ENCODE data around the gene DNAJA2.

The DNAJA2 gene

DNA sequence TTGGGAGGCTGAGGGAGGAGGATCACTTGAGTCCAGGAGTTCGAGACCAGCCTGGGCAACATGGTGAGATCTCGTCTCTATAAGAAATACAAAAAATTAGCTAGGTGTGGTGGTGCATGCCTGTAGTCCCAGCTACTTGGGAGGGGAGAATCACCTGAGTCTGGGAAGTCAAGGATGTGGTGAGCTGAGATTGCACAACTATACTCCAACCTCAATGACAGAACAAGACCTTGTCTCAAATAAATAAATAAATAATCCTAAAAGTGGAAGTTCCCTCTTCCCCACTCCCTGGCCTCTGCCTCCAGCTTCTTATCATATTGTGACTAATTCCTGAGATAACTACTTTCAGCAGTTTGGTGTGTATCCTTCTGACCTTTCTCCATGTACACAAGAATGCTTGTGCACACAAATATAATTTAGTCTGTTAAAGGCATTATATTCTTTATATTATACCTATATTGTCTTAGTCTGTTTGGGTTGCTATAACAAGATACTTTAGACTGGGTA, 23.5 kb upstream of the DNAJA2 start:
- no peaks in the 10 kb centered on the region for H3K27me3 Mint-ChIP-seq
- DNase-seq = no peak
- no peaks in the 10 kb centered on the region for H3K36me3 Mint-ChIP-seq (ENCODE audit: insufficient read depth)
- H3K9me3 Mint-ChIP-seq = no peaks in the 10 kb centered on the region
- no peak overlapping the region for H3K27ac Mint-ChIP-seq
- H3K4me1 Mint-ChIP-seq (ENCODE audit: low read depth in 2 of 2) = no peaks in the 10 kb centered on the region
- no peak for ATAC-seq (replicated peaks)
- H3K4me3 Mint-ChIP-seq = no peak overlapping the region

DNA sequence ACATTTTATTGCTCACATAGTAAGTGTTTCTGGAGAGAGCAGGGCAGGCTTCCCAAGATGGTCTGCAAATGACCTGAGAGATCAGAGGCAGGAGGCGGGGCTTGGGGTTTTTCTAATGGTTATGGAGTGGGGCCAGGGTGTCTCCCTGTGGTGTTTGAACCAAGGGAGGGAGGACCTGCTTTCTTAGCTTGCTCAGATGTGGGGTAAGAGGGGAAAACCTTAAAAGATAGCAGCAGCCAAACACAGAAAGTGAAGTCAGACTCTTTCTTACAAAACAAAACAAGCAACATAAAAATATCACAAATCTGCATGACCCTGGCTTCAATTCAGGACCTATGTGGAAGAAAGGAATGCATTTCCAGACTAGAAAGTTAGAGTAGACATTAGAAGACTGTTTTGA, 22.9 kb upstream of the DNAJA2 start:
- H3K4me1 Mint-ChIP-seq (ENCODE audit: low read depth in 2 of 2) = no peaks in the 10 kb centered on the region
- no peaks in the 10 kb centered on the region for H3K36me3 Mint-ChIP-seq (ENCODE audit: insufficient read depth)
- DNase-seq = no peak
- no peak overlapping the region for H3K27ac Mint-ChIP-seq
- no peaks in the 10 kb centered on the region for H3K27me3 Mint-ChIP-seq
- no peak overlapping the region for H3K4me3 Mint-ChIP-seq
- H3K9me3 Mint-ChIP-seq = no peaks in the 10 kb centered on the region
- no peak for ATAC-seq (replicated peaks)

DNA sequence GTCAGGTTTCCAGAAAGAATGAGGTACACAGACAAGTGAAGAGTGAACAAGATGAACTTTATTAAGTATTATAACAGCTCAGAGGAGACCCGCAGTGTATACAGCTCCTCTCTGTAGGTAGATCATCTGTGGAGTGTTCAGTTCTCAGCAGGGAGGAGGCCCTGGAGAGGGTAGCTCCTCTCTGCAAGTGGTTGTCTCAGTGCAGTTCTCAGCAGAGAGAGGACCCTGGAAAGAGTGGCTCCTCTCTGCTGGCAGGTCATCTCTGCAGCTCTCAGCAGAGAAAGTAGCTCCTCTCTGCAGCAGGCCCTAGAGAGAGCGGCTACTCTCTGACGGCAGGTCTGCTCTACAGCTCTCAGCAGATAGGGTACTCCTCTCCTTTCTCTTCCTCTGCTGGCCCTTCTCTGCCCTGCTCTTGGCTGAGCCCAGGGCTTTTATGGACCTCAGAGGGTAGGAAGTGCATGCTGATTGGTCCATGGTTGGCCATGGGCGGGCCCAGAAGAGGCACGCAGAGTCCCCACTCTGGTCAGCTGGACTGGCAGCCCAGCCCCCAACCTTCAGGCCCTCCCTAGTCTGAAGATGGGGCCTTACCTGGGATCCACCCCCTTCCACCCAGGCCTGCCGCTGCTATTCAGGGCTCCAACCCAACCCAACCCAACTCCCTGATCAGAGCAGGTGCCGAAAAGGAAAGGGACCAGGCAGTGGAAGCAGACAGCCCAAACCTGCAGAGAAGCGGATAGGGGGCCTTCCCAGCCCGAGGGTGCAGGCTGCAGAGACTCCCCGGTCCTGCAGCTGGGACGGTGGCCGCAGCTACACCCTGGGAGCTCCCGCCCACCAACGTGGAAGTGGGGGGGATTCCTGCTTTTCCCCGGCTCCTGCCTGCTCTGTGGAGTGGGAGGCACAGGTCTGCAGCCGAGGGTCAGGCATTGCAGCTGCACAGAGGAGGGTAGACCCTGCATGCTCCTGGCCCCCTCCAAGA, 18.5 kb upstream of the DNAJA2 start:
- Mint-ChIP-seq H3K27ac (no peak overlapping the region), H3K4me3 (no peak overlapping the region), H3K4me1 (ENCODE audit: low read depth in 2 of 2) (no peaks in the 10 kb centered on the region), H3K9me3 (no peaks in the 10 kb centered on the region), H3K36me3 (ENCODE audit: insufficient read depth) (no peaks in the 10 kb centered on the region), H3K27me3 (peaks cover 9 to 16% of the 10 kb centered on the region in 2 donors)
- ATAC-seq (replicated peaks) (no peak), DNase-seq (no peak)

DNA sequence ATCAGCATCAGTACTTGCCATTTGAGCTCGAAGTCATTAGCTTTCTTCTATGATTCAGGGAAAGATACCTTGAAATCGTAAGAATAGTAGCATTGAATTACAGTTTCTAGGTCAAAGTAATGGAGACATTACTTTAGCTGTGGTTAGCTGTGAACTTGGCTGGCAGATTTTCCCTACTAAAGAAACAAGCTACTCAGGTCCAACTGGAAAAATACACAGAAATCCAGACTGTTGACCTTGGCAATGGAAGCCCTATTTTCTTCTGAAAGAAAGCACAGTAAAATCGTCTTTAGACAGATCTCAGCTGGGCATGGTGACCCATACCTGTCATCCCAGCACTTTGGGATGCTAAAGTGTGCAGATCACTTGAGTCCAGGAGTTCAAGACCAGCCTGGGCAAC, 13.4 kb upstream of the DNAJA2 start:
- H3K9me3 Mint-ChIP-seq = no peaks in the 10 kb centered on the region
- H3K4me3 Mint-ChIP-seq = no peak overlapping the region
- DNase-seq = no peak
- H3K36me3 Mint-ChIP-seq (ENCODE audit: insufficient read depth) = no peaks in the 10 kb centered on the region
- no peak for ATAC-seq (replicated peaks)
- H3K4me1 Mint-ChIP-seq (ENCODE audit: low read depth in 2 of 2) = no peaks in the 10 kb centered on the region
- no peak overlapping the region for H3K27ac Mint-ChIP-seq
- H3K27me3 Mint-ChIP-seq = peaks cover 9 to 16% of the 10 kb centered on the region in 2 donors

DNA sequence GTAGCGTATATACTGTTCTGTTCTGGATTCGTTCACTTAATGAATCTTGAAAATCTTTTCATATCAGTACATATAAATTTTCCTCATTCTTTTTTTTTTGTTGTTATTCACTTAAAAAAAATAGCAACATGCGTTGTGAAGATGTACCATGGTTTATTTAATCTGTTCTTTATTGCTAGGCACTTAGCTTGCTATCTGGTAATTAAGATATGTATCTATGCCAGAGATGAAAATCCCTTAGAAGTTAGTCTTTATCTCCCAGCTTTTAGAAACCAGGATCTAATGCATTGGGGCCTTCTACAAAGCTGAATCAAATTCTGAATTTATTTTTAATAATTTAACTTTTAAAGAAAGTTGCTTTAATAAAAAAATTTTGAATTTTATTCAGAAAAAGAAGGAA, 13.0 kb upstream of the DNAJA2 start:
- no peak overlapping the region for H3K4me3 Mint-ChIP-seq

DNA sequence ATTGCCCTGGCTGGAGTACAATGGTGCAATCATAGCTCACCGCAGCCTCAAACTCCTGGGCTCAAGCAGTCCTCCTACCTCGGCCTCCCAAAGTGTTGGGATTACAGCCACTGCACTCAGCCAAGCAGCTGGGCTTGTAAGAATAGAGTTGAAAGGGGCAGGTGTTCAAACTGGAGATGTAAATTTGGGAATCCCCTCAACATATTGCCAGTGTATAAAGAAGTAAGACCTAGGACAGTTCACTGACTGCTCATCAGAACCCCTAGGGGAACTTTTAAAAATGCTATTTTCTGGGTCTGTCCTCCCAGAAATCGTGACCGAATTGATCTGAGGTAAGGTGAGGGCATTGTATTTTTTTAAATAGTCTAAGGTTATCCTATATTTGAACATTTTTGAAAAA, 8.9 kb upstream of the DNAJA2 start:
- no peaks in the 10 kb centered on the region for H3K9me3 Mint-ChIP-seq
- no peak overlapping the region for H3K27ac Mint-ChIP-seq
- DNase-seq = no peak
- no peaks in the 10 kb centered on the region for H3K4me1 Mint-ChIP-seq (ENCODE audit: low read depth in 2 of 2)
- no peaks in the 10 kb centered on the region for H3K27me3 Mint-ChIP-seq
- no peak overlapping the region for H3K4me3 Mint-ChIP-seq
- no peak for ATAC-seq (replicated peaks)
- no peaks in the 10 kb centered on the region for H3K36me3 Mint-ChIP-seq (ENCODE audit: insufficient read depth)

More for the DNA sequence above, 13.0 kb upstream of the DNAJA2 start:
- H3K27me3 Mint-ChIP-seq = peaks cover 9 to 16% of the 10 kb centered on the region in 2 donors
- H3K27ac Mint-ChIP-seq = no peak overlapping the region
- ATAC-seq (replicated peaks) (no peak), DNase-seq (no peak)
- H3K9me3 Mint-ChIP-seq = no peaks in the 10 kb centered on the region
- H3K36me3 Mint-ChIP-seq (ENCODE audit: insufficient read depth) = no peaks in the 10 kb centered on the region
- no peaks in the 10 kb centered on the region for H3K4me1 Mint-ChIP-seq (ENCODE audit: low read depth in 2 of 2)

DNA sequence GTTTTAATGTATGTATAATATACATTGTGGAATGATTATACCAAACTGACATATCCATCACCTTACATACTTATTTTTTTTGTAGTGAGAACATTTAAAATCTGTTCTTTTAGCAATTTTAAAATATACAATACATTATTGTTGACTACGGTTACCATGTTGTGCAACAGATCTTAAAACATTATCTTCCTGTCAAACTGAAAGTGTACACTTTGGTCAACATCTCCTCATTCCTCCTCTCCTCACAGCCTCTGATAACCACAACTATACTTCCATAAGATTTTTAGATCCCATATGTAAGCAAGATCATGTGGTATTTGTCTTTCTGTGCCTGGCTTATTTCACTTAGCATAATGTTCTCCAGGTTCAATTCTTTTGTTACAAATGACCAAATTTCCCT, 7.5 kb upstream of the DNAJA2 start:
- no peak for ATAC-seq (replicated peaks)
- no peaks in the 10 kb centered on the region for H3K9me3 Mint-ChIP-seq
- H3K36me3 Mint-ChIP-seq (ENCODE audit: insufficient read depth) = no peaks in the 10 kb centered on the region
- H3K4me1 Mint-ChIP-seq (ENCODE audit: low read depth in 2 of 2) = peaks cover 0 to 2% of the 10 kb centered on the region in 2 donors
- no peak overlapping the region for H3K4me3 Mint-ChIP-seq
- DNase-seq = no peak
- H3K27ac Mint-ChIP-seq = no peak overlapping the region
- H3K27me3 Mint-ChIP-seq = no peaks in the 10 kb centered on the region

DNA sequence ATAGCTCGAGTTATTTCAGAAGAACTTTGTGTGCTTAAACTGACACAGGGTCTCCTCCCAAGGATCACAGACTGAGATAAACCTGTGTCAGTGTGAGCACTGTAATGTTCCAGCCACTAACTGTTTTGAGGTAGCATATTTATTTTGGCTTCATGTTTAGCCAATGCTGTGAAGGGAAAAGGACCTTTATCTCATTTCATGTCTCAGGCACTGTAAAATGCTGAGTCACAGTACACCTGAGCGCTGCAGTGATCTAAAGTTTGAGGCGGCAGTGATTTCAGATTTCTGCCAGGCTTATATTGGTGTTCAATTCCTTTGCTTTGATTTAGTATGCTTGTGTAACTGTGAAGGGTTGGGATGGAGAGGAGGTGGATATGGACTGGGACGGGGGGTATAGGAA, 3.1 kb upstream of the DNAJA2 start:
- Mint-ChIP-seq H3K9me3 (no peaks in the 10 kb centered on the region), H3K4me1 (ENCODE audit: low read depth in 2 of 2) (peaks cover 17 to 20% of the 10 kb centered on the region in 2 donors), H3K36me3 (ENCODE audit: insufficient read depth) (peaks cover 30% of the 10 kb centered on the region), H3K27me3 (no peaks in the 10 kb centered on the region), H3K4me3 (no peak overlapping the region), H3K27ac (peak overlapping the region in 1 of 2 donors; percentile 45)
- ATAC-seq (replicated peaks) (no peak), DNase-seq (no peak)

DNA sequence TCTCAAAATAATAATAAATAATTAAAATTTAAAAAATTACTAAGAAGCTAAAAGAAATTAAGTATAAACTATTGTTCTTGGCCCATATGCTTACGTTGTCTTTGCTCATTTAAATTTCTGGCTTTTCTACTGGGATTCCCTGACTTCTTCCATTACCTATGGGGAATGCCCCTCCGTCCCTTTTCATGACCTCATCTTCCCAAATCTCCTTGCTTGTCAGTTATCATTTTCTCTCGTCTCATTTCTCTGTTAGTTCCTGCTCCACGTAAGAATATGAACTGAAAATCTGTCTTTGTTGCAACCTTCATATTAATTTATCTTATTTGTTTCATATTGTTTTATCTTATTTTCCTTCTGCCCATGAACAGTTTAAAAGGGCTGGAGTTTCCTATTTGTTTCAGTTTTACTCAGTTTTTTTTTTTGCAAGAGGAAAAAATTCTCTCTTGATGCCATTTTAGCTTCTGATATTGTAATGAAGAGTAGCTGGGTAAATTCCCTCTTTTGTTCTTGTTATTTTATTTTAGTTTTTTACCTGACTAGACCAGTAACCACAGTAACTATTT, 2.5 kb upstream of the DNAJA2 start:
- ATAC-seq (replicated peaks) = no peak
- H3K4me3 Mint-ChIP-seq = no peak overlapping the region

DNA sequence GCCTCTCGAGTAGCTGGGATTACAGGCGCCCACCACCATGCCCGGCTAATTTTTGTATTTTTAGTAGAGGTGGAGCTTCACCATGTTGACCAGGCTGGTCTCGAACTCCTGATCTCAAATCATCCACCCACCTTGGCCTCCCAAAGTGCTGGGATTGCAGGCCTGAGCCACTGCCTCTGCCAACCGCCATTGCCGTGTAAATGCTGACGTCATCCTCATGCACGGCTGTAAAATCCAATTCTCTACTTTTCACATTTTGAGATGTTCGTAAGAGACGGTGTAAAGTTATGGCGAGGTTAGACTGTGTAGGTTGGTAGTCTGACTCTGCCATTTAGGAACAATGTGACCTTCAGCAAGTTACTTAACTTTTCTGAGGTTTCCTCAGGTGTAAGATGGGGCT, 1.7 kb upstream of the DNAJA2 start:
- Mint-ChIP-seq H3K9me3 (no peaks in the 10 kb centered on the region), H3K4me3 (peak overlapping the region; percentile 90 to 91), H3K27me3 (no peaks in the 10 kb centered on the region), H3K4me1 (ENCODE audit: low read depth in 2 of 2) (peaks cover 21 to 26% of the 10 kb centered on the region in 2 donors), H3K36me3 (ENCODE audit: insufficient read depth) (peaks cover 44% of the 10 kb centered on the region), H3K27ac (peak overlapping the region; percentile 99)
- ATAC-seq (replicated peaks) (no peak), DNase-seq (no peak)

More for the DNA sequence above, 2.5 kb upstream of the DNAJA2 start:
- no peak for DNase-seq
- no peaks in the 10 kb centered on the region for H3K27me3 Mint-ChIP-seq
- no peaks in the 10 kb centered on the region for H3K9me3 Mint-ChIP-seq
- no peak overlapping the region for H3K27ac Mint-ChIP-seq
- H3K4me1 Mint-ChIP-seq (ENCODE audit: low read depth in 2 of 2) = peaks cover 20 to 24% of the 10 kb centered on the region in 2 donors
- peaks cover 35% of the 10 kb centered on the region for H3K36me3 Mint-ChIP-seq (ENCODE audit: insufficient read depth)

DNA sequence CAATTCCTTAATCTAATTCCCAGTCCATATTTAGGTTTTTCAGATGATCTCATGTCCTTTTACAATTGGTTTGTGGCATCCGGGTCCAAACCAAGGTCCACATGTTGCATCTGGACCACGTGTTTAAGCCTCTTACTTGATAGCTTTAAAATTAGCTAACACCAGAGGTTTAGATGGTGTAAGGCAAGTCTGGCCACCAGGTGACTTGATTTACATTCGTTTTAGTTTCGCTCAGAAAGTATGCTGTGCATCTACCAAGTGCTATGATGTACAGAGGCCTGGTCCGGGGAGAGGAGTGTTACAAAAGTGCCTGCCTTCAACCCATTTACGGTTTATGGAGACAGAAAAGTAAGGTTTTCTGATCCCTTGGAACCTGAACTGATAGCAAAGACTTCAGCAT, 878 bp upstream of the DNAJA2 start:
- Mint-ChIP-seq H3K4me1 (ENCODE audit: low read depth in 2 of 2) (peaks cover 21 to 28% of the 10 kb centered on the region in 2 donors), H3K27me3 (no peaks in the 10 kb centered on the region), H3K27ac (peak overlapping the region; percentile 99), H3K36me3 (ENCODE audit: insufficient read depth) (peaks cover 52% of the 10 kb centered on the region), H3K9me3 (no peaks in the 10 kb centered on the region), H3K4me3 (peak overlapping the region; percentile 90 to 91)
- DNase-seq (peak; percentile 2 to 24 (median 3)), ATAC-seq (replicated peaks) (no peak)

DNA sequence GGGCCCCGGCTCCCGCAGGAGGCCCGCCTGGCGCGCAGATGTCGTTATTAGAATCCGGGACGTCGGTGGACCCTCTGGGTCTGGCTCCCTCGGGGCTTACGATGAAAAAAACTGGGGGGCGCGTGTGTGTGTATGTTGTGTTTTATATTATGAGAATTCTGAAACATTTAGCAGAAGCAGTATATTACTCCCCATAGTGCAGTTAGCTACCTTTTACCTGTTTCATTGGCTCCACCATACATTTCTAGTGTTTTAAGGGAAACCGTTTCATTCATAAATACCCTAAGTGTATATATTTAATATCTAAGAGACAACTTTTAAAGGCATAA, 486 bp upstream of the DNAJA2 start:
- ATAC-seq (replicated peaks) = peak; percentile 1
- DNase-seq = no peak
- peaks cover 56% of the 10 kb centered on the region for H3K36me3 Mint-ChIP-seq (ENCODE audit: insufficient read depth)
- H3K9me3 Mint-ChIP-seq = no peaks in the 10 kb centered on the region
- H3K27me3 Mint-ChIP-seq = no peaks in the 10 kb centered on the region
- peak overlapping the region; percentile 99 for H3K27ac Mint-ChIP-seq
- H3K4me3 Mint-ChIP-seq = peak overlapping the region; percentile 90 to 91
- peaks cover 21 to 31% of the 10 kb centered on the region in 2 donors for H3K4me1 Mint-ChIP-seq (ENCODE audit: low read depth in 2 of 2)

DNA sequence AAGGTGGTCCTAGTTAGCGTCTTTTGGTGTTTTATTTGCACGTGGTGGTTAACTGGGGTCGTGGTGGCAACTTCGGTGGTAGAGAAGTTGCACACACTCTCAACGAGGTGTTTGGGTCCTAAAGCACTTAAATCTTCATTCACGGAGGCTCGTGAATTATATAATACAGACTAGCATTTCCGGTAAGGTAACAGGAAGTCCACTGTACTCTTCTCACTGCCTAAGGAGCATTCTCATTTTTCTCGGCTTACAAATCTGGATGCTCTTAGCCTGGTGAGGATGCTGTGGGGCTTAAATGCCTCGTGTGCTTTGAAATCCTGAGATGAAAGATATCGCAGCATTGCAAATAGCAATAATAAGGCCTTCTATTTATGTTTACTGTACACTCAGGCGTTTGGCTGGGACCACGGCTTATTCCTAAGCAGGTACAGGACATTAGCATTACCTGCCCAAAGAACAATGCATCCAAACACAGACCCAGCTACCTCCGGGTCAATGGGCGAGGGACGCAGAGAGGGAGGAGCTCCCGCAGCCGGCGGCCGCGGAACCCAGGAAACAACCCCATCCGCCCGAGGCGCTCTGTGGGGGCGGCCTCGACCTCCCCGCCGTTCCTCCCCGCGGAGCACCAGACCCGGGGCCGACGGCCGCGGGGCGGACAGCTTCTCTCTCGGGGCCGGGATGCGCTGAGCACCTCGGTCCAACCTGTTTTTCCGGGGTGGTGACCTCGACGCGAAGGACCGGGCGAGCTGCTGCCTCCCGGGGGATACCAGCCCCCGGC, 856 bp downstream of the DNAJA2 start:
- H3K4me3 Mint-ChIP-seq = peak overlapping the region; percentile 90 to 91
- peak overlapping the region; percentile 99 for H3K27ac Mint-ChIP-seq
- DNase-seq (peak; percentile 28 to 44 (median 29)), ATAC-seq (replicated peaks) (peak; percentile 36)
- H3K27me3 Mint-ChIP-seq = no peaks in the 10 kb centered on the region
- H3K4me1 Mint-ChIP-seq (ENCODE audit: low read depth in 2 of 2) = peaks cover 24 to 40% of the 10 kb centered on the region in 2 donors
- H3K9me3 Mint-ChIP-seq = no peaks in the 10 kb centered on the region
- H3K36me3 Mint-ChIP-seq (ENCODE audit: insufficient read depth) = peaks cover 69% of the 10 kb centered on the region

All from effector memory CD8-positive, alpha-beta T cell (primary cell).